GM19452 (cell line): ENCODE measurements around the gene PFDN4.

ENCODE experiments used
- ATAC-seq: cut with Tn5 transposase; IDR thresholded peaks from one replicate; pipeline ENCODE4 v1.9.1; 2021; ENCODE audit not compliant: unreplicated experiment

The PFDN4 gene

GRCh38 chr20:54200487-54201267, 7.2 kb upstream of the PFDN4 start:
- no peak for ATAC-seq

DNA sequence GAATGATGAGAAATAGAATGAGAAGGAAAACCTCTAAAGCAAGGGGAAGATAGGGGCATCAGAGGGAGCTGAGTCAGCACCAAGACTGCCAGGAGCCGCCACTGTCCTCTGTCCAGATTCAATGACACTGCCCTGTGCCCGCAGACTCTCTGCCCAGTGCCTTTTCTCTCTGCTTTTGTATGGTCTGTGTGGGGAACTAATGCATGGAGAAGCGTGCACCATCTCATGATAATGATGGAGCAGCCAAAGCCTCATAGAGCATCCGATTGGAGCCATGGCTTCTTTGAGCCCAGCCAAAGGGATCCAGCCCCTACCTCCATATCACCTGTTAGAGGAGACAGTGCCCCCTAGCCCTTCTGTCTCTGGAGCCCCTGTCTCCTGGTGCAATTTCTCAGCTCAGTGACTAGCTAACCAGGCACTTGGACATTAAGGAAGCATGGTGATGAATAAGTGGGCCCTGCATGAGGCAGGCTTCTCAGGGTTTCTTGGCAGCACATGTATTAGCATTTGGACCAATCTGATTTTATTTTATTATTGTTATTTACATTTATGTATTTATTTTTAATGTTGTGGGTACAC, 6.5 kb upstream of the PFDN4 start:
- ATAC-seq, result no peak

- no peak for ATAC-seq
These were observed 4.6 kb upstream of the PFDN4 start for GRCh38 chr20:54203281-54203680.

DNA sequence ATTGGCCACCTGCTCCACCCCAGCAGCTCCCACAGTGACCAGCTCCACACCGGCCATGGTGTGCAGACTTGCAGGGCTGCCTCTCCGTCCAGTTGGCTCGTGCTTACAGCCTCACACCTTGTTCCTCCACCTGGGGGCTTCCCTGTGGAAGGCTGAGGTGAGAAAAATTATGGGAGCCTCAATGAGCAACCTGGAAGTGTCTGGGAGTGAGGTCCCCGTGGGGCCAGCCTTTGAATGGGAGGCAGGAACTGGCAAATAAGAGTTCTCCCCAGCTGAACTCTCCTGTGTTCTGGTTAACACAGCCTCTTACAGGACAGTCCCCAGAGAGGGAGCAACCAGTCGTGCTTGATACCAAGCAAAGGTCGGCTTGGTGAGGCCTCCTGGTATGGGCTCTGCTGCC, 3.8 kb upstream of the PFDN4 start:
- ATAC-seq, result no peak

- no peak for ATAC-seq
These were observed 3.4 kb upstream of the PFDN4 start for GRCh38 chr20:54204481-54204880.

- ATAC-seq, result no peak
These were observed 2.4 kb upstream of the PFDN4 start for GRCh38 chr20:54205450-54205849.

- peak; percentile 1 for ATAC-seq
These were observed 689 bp upstream of the PFDN4 start for GRCh38 chr20:54207053-54207742.

GRCh38 chr20:54208548-54209176, 775 bp downstream of the PFDN4 start:
- no peak for ATAC-seq

DNA sequence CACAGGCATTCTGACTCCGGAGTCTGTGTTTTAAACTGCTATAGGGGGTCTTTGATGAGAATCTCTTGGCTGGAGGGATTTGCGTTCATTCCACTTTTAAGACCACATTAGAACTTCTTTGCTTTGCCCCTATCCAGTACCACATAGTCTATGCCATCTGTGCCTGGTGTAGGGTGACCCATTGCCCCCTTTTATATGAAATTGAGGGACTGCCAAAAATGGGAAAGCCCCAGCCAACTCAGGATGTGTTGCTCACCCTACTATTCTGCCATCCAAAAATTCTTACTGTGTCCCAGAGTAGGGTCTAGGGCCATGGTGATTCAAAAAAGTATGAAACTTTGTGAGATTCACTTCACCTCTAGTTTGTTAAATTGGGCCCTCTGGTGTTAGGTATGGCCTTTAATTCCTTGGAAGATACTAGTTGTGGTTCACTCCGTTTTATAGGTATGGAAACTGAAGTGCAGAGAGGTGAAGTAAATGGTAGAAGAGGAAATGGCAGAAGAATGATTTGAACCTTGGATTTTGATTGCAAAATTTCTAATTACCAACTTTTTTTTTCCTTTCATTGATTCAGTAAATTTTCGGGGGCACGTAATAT, 1.4 kb downstream of the PFDN4 start:
- ATAC-seq, result no peak

DNA sequence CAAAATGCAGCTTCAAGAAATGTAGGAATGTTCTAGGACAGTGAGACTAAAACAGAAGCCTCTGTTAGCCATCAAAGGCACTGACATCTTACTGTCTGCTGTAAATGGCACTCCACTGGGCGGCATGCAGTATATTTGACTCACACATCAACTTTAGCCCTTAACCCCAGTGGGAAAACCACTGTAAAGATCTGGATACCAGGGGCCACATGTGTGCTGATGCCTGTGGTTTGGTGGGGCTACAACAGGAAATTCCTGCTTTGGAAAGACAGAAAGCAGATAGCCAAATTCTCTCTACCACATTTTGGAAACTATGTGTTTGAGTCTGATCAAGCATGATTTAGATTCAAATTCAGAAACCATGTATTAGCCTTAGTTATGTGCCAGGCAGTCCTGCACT, 4.3 kb downstream of the PFDN4 start:
- no peak for ATAC-seq

DNA sequence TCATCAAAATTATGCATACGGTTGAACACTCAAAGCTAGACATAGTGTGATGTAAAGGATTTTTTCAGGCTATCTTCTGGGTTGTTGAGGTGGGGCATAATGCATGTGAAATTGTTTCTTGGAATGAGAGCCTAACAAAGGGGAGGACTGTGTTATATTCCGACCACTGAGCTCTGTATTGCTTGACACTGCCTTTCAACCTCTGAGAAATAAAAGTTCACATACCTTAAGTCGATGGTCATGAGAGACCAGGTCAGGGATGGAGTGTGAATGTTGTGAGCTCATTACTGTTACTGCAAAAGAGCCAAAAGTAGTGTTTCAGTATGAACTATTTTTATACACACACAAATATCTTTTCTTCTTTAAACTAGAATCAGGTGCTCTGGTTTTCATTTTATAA, 5.0 kb downstream of the PFDN4 start:
- ATAC-seq, result no peak

DNA sequence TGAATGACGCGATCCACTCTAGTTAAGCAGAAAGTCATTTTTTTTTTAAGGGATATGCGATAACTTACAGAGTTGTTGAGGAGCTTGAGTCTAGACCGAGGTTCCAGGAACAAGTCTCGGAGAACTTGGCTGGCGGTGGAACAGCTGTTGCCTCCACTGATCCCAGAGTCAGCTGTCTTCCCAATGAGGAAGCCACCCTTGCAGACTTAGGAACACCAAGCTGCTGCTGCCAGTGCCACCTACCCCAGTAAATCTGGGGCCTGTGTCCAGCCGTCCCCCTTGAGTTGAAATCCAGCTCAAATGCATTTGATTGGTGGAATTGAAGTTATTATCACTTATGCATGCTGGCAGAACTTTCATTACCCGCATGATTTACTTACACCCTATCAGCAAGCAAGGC, 6.7 kb downstream of the PFDN4 start:
- ATAC-seq, result no peak

DNA sequence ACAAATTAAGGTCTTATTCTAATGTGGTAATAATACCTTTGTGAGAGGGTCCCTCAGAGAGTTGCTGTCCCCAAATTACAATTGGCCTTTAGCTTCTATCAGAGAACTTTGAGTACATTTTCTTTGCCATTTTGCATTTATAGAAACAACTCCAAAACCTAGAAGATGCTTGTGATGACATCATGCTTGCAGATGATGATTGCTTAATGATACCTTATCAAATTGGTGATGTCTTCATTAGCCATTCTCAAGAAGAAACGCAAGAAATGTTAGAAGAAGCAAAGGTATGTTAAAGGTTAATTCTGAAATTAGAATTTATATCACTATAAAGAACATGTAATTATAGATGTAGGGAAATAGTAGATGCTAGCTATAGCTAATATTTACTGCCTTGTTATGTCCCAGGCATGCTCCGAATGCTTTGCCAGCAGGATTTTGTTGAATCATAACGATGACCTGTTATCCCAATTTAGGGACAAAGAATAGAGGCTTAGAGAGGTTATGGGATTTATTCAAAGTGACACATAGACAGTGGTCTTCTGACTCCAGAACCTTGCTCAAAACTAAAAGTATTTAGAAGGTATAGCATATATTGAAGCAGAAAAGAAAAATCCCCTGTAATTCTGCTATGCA, 7.4 kb downstream of the PFDN4 start:
- ATAC-seq, result no peak

GRCh38 chr20:54217762-54218161, 9.9 kb downstream of the PFDN4 start:
- ATAC-seq, result no peak

- no peak for ATAC-seq
These were observed 10.6 kb downstream of the PFDN4 start for GRCh38 chr20:54218470-54218869.

DNA sequence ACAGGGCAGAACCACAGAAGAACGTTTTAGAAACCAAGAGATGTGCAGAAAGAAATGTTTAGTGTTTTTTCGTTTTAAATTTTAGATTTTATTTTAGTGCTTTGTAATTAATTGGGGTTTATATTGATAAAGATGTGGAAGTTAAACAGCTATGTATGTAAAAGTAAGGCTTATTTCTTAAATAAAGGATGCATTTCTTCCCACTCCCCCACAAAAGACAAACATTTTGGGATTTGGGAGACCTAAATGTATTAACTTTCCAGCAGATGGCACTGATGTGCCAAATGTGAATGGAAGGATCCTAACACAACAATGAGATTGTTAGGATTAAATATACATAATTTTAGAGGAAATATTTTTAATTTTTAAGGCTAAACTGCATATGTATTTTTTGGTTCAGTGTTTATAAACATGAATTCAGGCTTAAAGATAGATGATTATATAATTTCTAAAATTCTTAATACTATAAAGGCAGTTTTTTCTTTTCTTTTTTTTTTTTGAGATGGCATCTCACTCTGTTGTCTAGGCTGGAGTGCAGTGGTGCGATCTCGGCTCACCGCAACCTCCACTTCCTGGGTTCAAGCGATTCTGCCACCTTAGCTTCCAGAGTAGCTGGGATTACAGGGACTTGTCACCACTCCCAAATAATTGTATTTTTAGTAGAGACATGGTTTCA, 12.0 kb downstream of the PFDN4 start:
- ATAC-seq, result no peak

DNA sequence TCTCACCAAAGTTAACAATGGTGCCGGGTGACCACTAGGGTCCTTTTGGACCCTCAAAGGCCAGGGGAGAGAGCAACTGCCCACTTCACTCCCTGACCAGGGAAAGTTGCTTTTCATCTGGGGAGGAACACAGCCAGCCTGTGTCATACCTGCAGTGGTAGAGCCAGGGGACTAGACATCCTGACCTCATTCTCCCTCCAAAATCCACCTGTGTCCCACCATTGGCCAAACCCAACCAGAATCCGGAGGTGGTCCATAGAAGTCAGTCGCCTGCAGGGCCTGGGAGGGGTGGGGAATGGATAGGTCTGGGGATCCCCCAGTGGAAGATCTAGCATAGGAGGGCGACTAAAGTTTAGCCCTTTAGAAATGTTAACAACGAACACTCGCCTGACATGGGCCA, 12.8 kb downstream of the PFDN4 start:
- no peak for ATAC-seq

DNA sequence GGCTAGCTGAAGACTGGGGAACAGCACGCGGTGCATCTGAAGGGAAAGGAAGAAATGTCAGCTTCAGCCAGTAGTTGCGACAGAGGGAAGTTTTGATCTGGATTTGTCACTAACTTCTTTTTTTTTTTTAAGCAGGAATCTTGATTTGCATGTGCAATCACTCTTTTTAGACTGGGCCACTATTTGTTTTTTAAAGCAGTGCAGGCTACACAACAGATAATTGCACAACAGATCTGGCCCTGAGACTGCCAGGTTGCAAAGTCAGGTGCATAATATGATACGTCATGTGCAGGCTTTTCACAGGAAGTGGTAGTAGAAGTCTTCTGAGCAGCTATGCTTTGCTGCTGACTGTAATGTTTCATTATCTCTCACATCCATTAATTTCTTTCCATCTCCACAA, 13.5 kb downstream of the PFDN4 start:
- no peak for ATAC-seq

DNA sequence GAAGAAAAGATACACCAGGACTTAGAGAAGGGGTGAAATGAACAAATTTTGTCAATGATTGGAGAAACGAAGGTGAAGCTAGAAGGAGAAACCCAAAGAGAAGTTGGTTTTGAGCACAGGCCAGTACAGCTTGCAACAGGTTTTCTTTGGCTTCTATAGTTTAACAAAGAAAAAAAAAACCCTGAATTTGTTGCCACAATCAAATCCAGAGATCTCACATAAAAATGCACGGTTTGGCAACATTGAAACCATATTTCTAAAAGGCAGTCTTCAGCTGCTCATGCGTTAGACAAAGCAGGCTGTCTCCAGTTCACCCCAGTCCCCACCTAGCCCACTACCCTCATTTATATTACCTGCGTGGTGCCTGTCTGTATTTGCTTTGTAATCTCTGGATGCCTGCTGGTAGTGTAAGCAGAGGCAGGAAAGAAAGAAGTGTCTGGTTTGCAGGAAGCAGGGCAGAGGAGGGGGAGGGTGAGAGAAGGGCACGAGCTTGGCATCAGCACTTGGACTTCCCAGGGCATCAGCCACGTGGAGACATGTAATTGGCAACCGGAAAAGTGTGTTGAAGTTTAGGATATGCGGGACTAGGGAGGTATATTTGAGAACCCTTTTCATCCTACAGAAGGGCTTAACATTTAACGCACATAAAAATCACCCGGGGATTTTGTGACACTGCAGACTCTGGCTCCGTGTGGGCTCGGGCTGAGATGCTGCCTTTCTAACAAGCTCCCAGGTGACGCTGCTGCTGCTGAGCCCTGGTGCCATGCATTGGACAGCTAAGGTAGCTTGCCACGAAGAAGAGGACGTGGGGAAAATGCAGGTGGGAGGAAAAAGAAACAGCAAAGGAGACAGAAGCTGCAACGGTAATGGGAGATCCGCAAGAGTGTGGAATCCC, 14.4 kb downstream of the PFDN4 start:
- ATAC-seq, result no peak
